HFF-Myc (cell line): Measurements from ENCODE around the gene PRKCA.

Source experiments
- DNase-seq: peaks from one replicate; pipeline ENCODE4 v3.0.0-alpha.2; 2011; ENCODE audit warnings: low read depth; ENCODE audit errors: extremely low read depth
- H3K4me3 ChIP-seq: replicated peaks from 2 replicates; pipeline ENCODE4 v1.5.1; 2011; ENCODE audit warnings: low read depth, mild to moderate bottlenecking, control low read depth, low read length
- TF ChIP-seq, protein P1 (sequence below): IDR thresholded peaks from 2 replicates; pipeline ENCODE4 v1.5.1; 2012; ENCODE audit warnings: mild to moderate bottlenecking, low read depth, low read length, control low read depth; ENCODE audit errors: missing control alignments

Gene PRKCA

DNA sequence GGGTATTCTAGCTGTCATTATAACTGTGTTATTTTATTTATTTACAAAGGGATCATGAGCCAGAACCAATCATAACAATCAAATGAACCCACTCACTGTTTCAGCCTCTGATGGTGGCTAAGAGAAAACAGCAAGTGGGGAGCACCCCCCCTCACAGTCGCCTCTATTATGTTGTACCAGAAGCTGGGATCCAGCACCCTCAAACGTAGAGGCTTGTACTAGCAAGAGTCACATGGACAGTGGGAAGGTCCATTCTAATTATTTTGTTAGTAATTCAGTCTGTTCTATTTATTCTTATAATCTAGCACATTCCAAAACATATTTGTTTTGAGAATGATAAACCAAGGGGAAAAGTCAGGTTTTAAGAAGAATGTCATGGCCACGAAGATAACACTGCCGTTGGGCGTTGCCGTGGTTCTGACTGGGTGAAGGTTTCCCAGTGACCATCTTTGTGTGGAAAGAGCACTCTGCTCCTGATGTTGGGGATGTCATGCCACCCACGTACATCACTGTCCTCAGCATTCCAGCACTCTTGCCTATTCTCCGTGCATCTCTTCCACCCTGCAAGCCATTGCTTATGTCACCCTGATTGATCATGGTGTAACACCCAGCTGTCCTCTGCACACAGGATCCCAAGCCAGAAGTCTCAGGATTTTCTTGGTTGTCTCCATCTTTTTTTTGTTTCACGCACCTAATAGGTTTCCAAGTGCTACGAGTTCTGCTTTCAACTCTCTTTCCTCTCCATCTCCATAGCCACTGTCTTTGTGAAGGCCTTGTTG is 205.8 kb downstream of the PRKCA start:
- H3K4me3 ChIP-seq: no peak overlapping the region
- TF ChIP-seq, protein P1, sequence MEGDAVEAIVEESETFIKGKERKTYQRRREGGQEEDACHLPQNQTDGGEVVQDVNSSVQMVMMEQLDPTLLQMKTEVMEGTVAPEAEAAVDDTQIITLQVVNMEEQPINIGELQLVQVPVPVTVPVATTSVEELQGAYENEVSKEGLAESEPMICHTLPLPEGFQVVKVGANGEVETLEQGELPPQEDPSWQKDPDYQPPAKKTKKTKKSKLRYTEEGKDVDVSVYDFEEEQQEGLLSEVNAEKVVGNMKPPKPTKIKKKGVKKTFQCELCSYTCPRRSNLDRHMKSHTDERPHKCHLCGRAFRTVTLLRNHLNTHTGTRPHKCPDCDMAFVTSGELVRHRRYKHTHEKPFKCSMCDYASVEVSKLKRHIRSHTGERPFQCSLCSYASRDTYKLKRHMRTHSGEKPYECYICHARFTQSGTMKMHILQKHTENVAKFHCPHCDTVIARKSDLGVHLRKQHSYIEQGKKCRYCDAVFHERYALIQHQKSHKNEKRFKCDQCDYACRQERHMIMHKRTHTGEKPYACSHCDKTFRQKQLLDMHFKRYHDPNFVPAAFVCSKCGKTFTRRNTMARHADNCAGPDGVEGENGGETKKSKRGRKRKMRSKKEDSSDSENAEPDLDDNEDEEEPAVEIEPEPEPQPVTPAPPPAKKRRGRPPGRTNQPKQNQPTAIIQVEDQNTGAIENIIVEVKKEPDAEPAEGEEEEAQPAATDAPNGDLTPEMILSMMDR: no peak
- DNase-seq: no peak

DNA sequence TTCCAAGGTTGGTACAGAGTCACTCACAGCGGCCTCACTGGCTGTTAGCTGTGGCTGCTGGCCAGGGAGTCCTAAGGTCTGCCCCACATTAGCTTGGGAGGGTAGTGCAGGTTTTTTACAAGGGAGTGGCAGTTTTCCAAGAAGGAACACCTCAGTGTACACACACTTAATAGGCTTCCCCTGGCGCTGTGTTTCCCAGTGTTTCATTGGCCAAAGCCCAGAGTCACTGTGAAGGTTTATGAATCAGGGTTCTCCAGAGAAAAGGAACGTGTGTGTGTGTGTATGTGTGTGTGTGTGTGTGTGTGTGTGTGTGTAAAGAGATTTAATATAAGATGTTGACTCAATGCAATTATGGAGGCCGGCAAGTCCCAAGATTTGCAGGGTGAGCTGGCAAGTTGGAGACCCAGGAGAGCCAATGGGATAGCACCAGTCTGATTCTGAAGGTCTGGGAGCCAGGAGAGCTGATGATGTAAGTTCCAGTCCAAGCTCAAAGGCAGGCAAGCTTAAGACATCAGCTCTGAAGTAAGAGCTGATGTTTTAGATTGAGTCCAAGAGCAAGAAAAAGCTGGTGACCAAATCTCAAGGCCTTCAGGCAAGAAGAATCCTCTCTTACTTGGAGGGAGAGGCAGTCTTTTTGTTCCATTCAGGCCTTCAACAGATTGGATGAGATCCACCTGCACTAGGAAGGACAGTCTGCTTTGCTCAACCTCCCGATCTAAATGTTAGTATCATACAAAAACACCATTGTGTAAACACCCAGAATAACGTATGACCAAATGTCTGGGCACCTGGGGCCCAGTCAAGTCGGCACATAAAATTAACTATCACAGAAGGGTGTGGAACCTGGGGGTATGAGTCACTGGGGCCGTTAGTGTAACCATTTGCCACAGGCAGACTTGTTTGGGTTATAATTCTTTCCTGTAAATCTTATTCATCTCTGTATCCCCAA is 206.8 kb downstream of the PRKCA start:
- TF ChIP-seq, protein P1: no peak
- no peak overlapping the region for H3K4me3 ChIP-seq
- DNase-seq: no peak

DNA sequence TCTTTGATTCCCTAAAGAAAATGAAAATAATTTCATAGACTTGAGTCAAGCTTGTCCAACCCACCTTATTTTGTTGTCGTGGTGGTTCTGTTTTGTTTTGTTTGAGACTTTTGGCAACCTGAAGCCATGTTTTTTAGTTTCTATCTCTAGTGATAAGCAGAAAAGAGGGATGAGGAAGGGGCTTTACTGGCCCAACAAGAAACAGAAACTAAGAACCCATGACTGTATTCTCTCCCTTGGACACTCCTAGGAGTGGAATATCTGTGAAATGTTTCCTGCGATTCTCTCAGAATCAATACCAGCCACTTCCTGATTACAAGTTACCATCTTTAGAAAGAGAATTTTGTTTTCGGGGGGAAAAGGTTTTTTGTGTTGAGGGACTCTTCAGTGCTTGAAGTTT is 207.5 kb downstream of the PRKCA start:
- no peak for DNase-seq
- TF ChIP-seq, protein P1: no peak
- no peak overlapping the region for H3K4me3 ChIP-seq

DNA sequence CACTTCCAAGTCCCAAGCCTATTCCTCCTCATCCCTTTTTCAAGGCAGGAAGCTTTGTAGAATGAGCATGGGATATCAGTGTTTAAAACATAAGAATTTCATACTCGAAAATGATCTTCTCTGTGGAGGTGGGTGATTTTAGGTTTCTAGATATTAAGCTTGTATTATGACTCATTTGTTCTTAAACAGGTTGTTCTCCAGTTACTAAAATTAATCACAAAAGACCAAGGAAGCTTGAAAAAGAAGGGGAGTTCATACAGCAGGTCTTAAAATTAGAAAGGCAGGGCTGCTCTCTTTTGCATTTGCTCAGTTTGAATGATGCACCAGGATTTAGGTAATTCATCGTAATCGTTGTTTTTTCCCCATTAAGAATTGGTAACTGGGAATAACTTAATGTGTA is 208.7 kb downstream of the PRKCA start:
- H3K4me3 ChIP-seq: no peak overlapping the region
- DNase-seq: no peak
- TF ChIP-seq, protein P1: no peak

DNA sequence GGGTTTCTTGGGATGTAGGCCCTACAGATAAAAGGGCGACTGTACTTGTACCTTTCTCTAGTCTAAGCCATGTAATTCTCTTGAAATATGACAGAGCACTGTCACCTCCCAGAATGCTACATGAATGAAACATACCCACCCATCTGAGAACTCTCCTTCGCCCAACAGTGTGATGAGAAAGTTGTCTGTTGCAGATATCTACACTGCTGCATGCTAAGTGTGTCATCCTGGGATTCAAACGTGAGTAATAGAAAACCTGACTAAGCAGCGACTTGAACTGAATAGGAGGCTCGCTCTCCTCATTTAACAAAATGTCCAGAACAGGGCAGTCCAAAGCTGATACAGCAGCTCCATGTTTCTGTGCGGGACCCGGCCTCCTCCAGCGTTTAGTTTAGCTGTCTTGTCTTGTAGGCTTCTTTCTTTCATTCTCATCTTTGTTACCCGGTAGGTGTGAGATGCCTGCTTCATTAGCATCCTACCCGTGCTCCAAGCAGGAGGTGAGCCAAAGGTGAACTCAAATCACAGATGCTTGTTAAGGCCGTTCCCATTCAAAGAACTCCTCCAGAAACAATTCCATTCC is 211.9 kb downstream of the PRKCA start:
- TF ChIP-seq, protein P1: no peak
- no peak for DNase-seq
- no peak overlapping the region for H3K4me3 ChIP-seq

DNA sequence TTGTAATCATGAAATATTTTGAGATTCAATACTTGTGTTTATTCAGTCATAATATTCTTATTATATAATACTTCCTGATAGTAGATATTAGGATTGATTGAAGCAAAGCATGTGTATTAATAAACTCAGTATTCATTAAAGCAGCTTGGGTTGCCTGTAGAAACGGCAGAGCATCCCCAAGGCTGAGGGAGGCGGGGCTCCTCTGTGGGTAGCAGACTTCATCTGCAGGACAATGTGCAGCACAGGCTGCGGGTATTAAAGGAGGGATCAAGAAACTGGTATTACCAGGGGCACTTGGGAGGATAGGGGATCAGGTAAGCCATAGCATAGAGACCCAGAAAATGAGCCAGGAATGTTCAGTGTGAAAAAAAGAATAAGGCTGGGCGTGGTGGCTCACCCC is 213.6 kb downstream of the PRKCA start:
- no peak overlapping the region for H3K4me3 ChIP-seq
- no peak for DNase-seq
- TF ChIP-seq, protein P1: no peak
